Body of pancreas (tissue), 4 donors: ENCODE measurements around the gene GPRIN1. TPM values are rescaled to one million over a fixed set of nuclear protein-coding genes. Genes with fewer than 3 reads are reported as not detected.

Experiments
- ATAC-seq: fragments of 150-250 bp; one replicate; pipeline ENCODE4 v1.9.1; 2016
- DNase-seq, 4 donors: peaks; one replicate each; pipeline ENCODE4 v3.0.0-alpha.2; 2019
- H3K27ac ChIP-seq, 4 donors: fragments of 200-600 bp; sonication (generic); 1 replicate in 3 of 4; 2 replicates in 1 of 4; pipeline versions ENCODE4 v1.5.1 to v1.6.1; 2016 to 2019; ENCODE audit warnings: mild to moderate bottlenecking in 1 of 4, mixed read lengths in 1 of 4, moderate library complexity in 1 of 4
- H3K27me3 ChIP-seq, 2 donors: fragments of 200-600 bp; sonication (generic); one replicate each; pipeline ENCODE4 v1.6.0; 2016; ENCODE audit warnings: mild to moderate bottlenecking in 1 of 2
- H3K36me3 ChIP-seq, 2 donors: fragments of 200-600 bp; sonication (generic); replicated peaks in 1 of 2; 2 replicates each; pipeline ENCODE4 v1.5.1; 2016; ENCODE audit warnings: low read depth in 2 of 2; ENCODE audit not compliant: insufficient read depth in 1 of 2
- H3K4me1 ChIP-seq: fragments of 200-600 bp; sonication (generic); one replicate; pipeline ENCODE4 v1.6.0; 2016
- H3K4me3 ChIP-seq, 2 donors: fragments of 200-600 bp; sonication (generic); 1 replicate in 1 of 2; 2 replicates in 1 of 2; pipeline ENCODE4 v1.5.1; 2016 to 2019
- H3K9me3 ChIP-seq, 3 donors: fragments of 200-600 bp; sonication (generic); 1 replicate in 2 of 3; 2 replicates in 1 of 3; pipeline ENCODE4 v1.5.1; 2016
- CTCF ChIP-seq, 7 experiments: fragments of 450-650 bp in 4 of 7; fragments of 200-600 bp in 3 of 7; sonication (generic) in 3 of 7; IDR thresholded peaks; one replicate each; pipeline ENCODE4 v1.5.1; 2016 to 2019; ENCODE audit warnings: antibody characterized with exemption in 7 of 7
- POLR2A ChIP-seq, 3 donors: fragments of 450-650 bp; IDR thresholded peaks; one replicate each; pipeline ENCODE4 v1.6.1; 2016; ENCODE audit warnings: antibody characterized with exemption in 3 of 3, mild to moderate bottlenecking in 2 of 3
- WGBS, 2 donors: methylation state at CpG; one replicate each; pipeline ENCODE4 v1.1.5; 2017; 5-methylcytosine and 5-hydroxymethylcytosine counted together
- intact Hi-C: fragments of 100-400 bp; cut with DNase I; formaldehyde crosslinking; loops from one replicate; pipeline ENCODE4 v1.15.1; 2023
- total RNA-seq, 2 donors: library from RNA; depleted of rRNA; stranded (reverse); fragments of >200 nt; gene quantifications; one replicate each; pipeline ENCODE4 v1.1.0, GENCODE V29; 2016

The GPRIN1 gene
- total RNA-seq, 2 donors from 2014 or later = 0.26 to 1.3 TPM

- DNase-seq (no peak), ATAC-seq (no peak)
- peaks cover 15% of the 10 kb centered on the region for H3K4me1 ChIP-seq
- TF ChIP-seq POLR2A (IDR thresholded peaks at IDR 0.05) (no peak), CTCF (IDR thresholded peaks at IDR 0.05) (no peak)
- H3K27ac ChIP-seq = no peak overlapping the region
- intact Hi-C loops = no loop called here
- no peaks in the 10 kb centered on the region for H3K9me3 ChIP-seq
- no peaks in the 10 kb centered on the region for H3K36me3 ChIP-seq
- H3K4me3 ChIP-seq = no peak overlapping the region
- 6 to 20% methylated on average over 12 to 32 of the region's 34 CpGs for WGBS, 2 donors
- H3K27me3 ChIP-seq = peaks cover 0 to 26% of the 10 kb centered on the region in 2 donors
Measured at GRCh38 chr5:176629317-176629852, 19.4 kb upstream of the GPRIN1 start.

GRCh38 chr5:176628406-176629228, 18.7 kb upstream of the GPRIN1 start:
- DNase-seq = no peak

GRCh38 chr5:176627582-176627981, 17.6 kb upstream of the GPRIN1 start:
- H3K27ac ChIP-seq = no peak overlapping the region
- H3K9me3 ChIP-seq = no peaks in the 10 kb centered on the region
- 62 to 68% methylated on average over 5 of the region's 5 CpGs for WGBS, 2 donors
- DNase-seq = no peak
- H3K36me3 ChIP-seq = no peaks in the 10 kb centered on the region
- peaks cover 15% of the 10 kb centered on the region for H3K4me1 ChIP-seq
- intact Hi-C loops = no loop called here
- no peak for ATAC-seq
- TF ChIP-seq POLR2A (IDR thresholded peaks at IDR 0.05) (no peak), CTCF (IDR thresholded peaks at IDR 0.05) (no peak)
- no peak overlapping the region for H3K4me3 ChIP-seq
- peaks cover 0 to 26% of the 10 kb centered on the region in 2 donors for H3K27me3 ChIP-seq

More at GRCh38 chr5:176628406-176629228, 18.7 kb upstream of the GPRIN1 start:
- Histone ChIP-seq H3K4me1 (peaks cover 15% of the 10 kb centered on the region), H3K36me3 (no peaks in the 10 kb centered on the region), H3K27ac (no peak overlapping the region), H3K4me3 (no peak overlapping the region), H3K27me3 (peaks cover 0 to 26% of the 10 kb centered on the region in 2 donors), H3K9me3 (no peaks in the 10 kb centered on the region)
- TF ChIP-seq POLR2A (IDR thresholded peaks at IDR 0.05) = no peak
- TF ChIP-seq CTCF (IDR thresholded peaks at IDR 0.05) = no peak
- no peak for ATAC-seq
- 44 to 48% methylated on average over 13 of the region's 13 CpGs for WGBS, 2 donors
- intact Hi-C loops = no loop called here

GRCh38 chr5:176626876-176627236, 16.9 kb upstream of the GPRIN1 start:
- intact Hi-C loops = no loop called here
- Histone ChIP-seq H3K27me3 (peaks cover 0 to 26% of the 10 kb centered on the region in 2 donors), H3K4me3 (no peak overlapping the region), H3K27ac (no peak overlapping the region), H3K36me3 (no peaks in the 10 kb centered on the region), H3K4me1 (peaks cover 15% of the 10 kb centered on the region), H3K9me3 (no peaks in the 10 kb centered on the region)
- no peak for DNase-seq
- 45 to 63% methylated on average over 7 of the region's 7 CpGs for WGBS, 2 donors
- ATAC-seq = no peak
- no peak for TF ChIP-seq POLR2A (IDR thresholded peaks at IDR 0.05)
- no peak for TF ChIP-seq CTCF (IDR thresholded peaks at IDR 0.05)
